ENCODE measurements around the gene FAM200B. TPM values are rescaled to one million over a fixed set of nuclear protein-coding genes. Genes with fewer than 3 reads are reported as not detected.

FAM200B gene
- total RNA-seq, 1 donor from 2014 or later, result 6.0 TPM

GRCh38 chr4:15675356-15675755 lies 6.3 kb upstream of the FAM200B start:
- H3K4me3 Mint-ChIP-seq, result no peak overlapping the region
- H3K27me3 Mint-ChIP-seq, result no peaks in the 10 kb centered on the region
- intact Hi-C loops (cut with micrococcal nuclease), result no loop called here

GRCh38 chr4:15676039-15676438 lies 5.6 kb upstream of the FAM200B start:
- Mint-ChIP-seq H3K4me1 (peaks cover 31% of the 10 kb centered on the region), H3K27me3 (no peaks in the 10 kb centered on the region), H3K4me3 (no peak overlapping the region), H3K9me3 (no peaks in the 10 kb centered on the region), H3K36me3 (ENCODE audit: low read depth) (peaks cover 19% of the 10 kb centered on the region), H3K27ac (no peak overlapping the region)
- DNase-seq, result no peak
- intact Hi-C loops (cut with micrococcal nuclease), result no loop called here

More at GRCh38 chr4:15675356-15675755, 6.3 kb upstream of the FAM200B start:
- Mint-ChIP-seq H3K9me3 (no peaks in the 10 kb centered on the region), H3K27ac (no peak overlapping the region), H3K4me1 (peaks cover 31% of the 10 kb centered on the region), H3K36me3 (ENCODE audit: low read depth) (peaks cover 19% of the 10 kb centered on the region)
- DNase-seq, result no peak

GRCh38 chr4:15676899-15677298 lies 4.7 kb upstream of the FAM200B start:
- Mint-ChIP-seq H3K36me3 (ENCODE audit: low read depth) (peaks cover 18% of the 10 kb centered on the region), H3K4me1 (peaks cover 33% of the 10 kb centered on the region), H3K9me3 (no peaks in the 10 kb centered on the region), H3K27me3 (no peaks in the 10 kb centered on the region), H3K4me3 (no peak overlapping the region), H3K27ac (no peak overlapping the region)
- intact Hi-C loops (cut with micrococcal nuclease), result no loop called here
- DNase-seq, result no peak

- DNase-seq, result no peak
- H3K9me3 Mint-ChIP-seq, result no peaks in the 10 kb centered on the region
- H3K27me3 Mint-ChIP-seq, result no peaks in the 10 kb centered on the region
- peaks cover 17% of the 10 kb centered on the region for H3K36me3 Mint-ChIP-seq (ENCODE audit: low read depth)
- H3K27ac Mint-ChIP-seq, result no peak overlapping the region
- peaks cover 40% of the 10 kb centered on the region for H3K4me1 Mint-ChIP-seq
- intact Hi-C loops (cut with micrococcal nuclease), result no loop called here
- H3K4me3 Mint-ChIP-seq, result no peak overlapping the region
These were observed 4.1 kb upstream of the FAM200B start for GRCh38 chr4:15677507-15677988.

- H3K4me3 Mint-ChIP-seq, result peak overlapping the region; percentile 100
- H3K9me3 Mint-ChIP-seq, result peaks cover 5% of the 10 kb centered on the region
- H3K27ac Mint-ChIP-seq, result peak overlapping the region; percentile 99
- no peaks in the 10 kb centered on the region for H3K27me3 Mint-ChIP-seq
- H3K36me3 Mint-ChIP-seq (ENCODE audit: low read depth), result peaks cover 25% of the 10 kb centered on the region
- intact Hi-C loops (cut with micrococcal nuclease), result loop anchor here (1.0 to 5.0 kb wide), 8 partner anchors 22 to 1896 kb away; partner anchors contain the start of genes BST1, FBXL5, LAP3 and TAPT1
- H3K4me1 Mint-ChIP-seq, result peaks cover 42% of the 10 kb centered on the region
- no peak for DNase-seq
These were observed 608 bp upstream of the FAM200B start for GRCh38 chr4:15681067-15681371.

- intact Hi-C loops (cut with micrococcal nuclease), result loop anchor here (5.0 kb wide), 2 partner anchors 55 to 1895 kb away; partner anchors contain the start of gene LAP3
These were observed 865 bp downstream of the FAM200B start for GRCh38 chr4:15682242-15683142.

GRCh38 chr4:15683143-15683495 lies 1.5 kb downstream of the FAM200B start:
- Mint-ChIP-seq H3K9me3 (peaks cover 5% of the 10 kb centered on the region), H3K36me3 (ENCODE audit: low read depth) (peaks cover 33% of the 10 kb centered on the region), H3K4me3 (no peak overlapping the region), H3K27me3 (no peaks in the 10 kb centered on the region), H3K27ac (no peak overlapping the region), H3K4me1 (peaks cover 33% of the 10 kb centered on the region)
- no peak for DNase-seq
- intact Hi-C loops (cut with micrococcal nuclease), result loop anchor here (5.0 kb wide), 2 partner anchors 54 to 1894 kb away; partner anchors contain the start of gene LAP3

More at GRCh38 chr4:15682242-15683142, 865 bp downstream of the FAM200B start:
- Mint-ChIP-seq H3K9me3 (peaks cover 5% of the 10 kb centered on the region), H3K27me3 (no peaks in the 10 kb centered on the region), H3K36me3 (ENCODE audit: low read depth) (peaks cover 35% of the 10 kb centered on the region), H3K4me1 (peaks cover 37% of the 10 kb centered on the region), H3K4me3 (peak overlapping the region; percentile 100), H3K27ac (peak overlapping the region; percentile 99)
- DNase-seq, result no peak

GRCh38 chr4:15684498-15684897 lies 2.9 kb downstream of the FAM200B start:
- Mint-ChIP-seq H3K4me3 (no peak overlapping the region), H3K9me3 (peaks cover 5% of the 10 kb centered on the region), H3K27ac (no peak overlapping the region), H3K36me3 (ENCODE audit: low read depth) (peaks cover 42% of the 10 kb centered on the region), H3K27me3 (no peaks in the 10 kb centered on the region), H3K4me1 (peaks cover 32% of the 10 kb centered on the region)
- intact Hi-C loops (cut with micrococcal nuclease), result loop anchor here (5.0 kb wide), 2 partner anchors 53 to 1893 kb away; partner anchors contain the start of gene LAP3
- no peak for DNase-seq

GRCh38 chr4:15688051-15688450 lies 6.4 kb downstream of the FAM200B start:
- DNase-seq, result no peak
- H3K27ac Mint-ChIP-seq, result no peak overlapping the region
- intact Hi-C loops (cut with micrococcal nuclease), result no loop called here
- H3K4me1 Mint-ChIP-seq, result peaks cover 10% of the 10 kb centered on the region
- no peaks in the 10 kb centered on the region for H3K27me3 Mint-ChIP-seq
- H3K4me3 Mint-ChIP-seq, result no peak overlapping the region
- H3K9me3 Mint-ChIP-seq, result peaks cover 5% of the 10 kb centered on the region
- H3K36me3 Mint-ChIP-seq (ENCODE audit: low read depth), result peaks cover 31% of the 10 kb centered on the region

GRCh38 chr4:15689540-15689939 lies 7.9 kb downstream of the FAM200B start:
- Mint-ChIP-seq H3K4me3 (no peak overlapping the region), H3K9me3 (peaks cover 5% of the 10 kb centered on the region), H3K27me3 (no peaks in the 10 kb centered on the region), H3K4me1 (peaks cover 4% of the 10 kb centered on the region), H3K27ac (no peak overlapping the region), H3K36me3 (ENCODE audit: low read depth) (peaks cover 29% of the 10 kb centered on the region)
- DNase-seq, result no peak
- intact Hi-C loops (cut with micrococcal nuclease), result no loop called here

- H3K27ac Mint-ChIP-seq, result no peak overlapping the region
- H3K4me1 Mint-ChIP-seq, result peaks cover 2% of the 10 kb centered on the region
- H3K9me3 Mint-ChIP-seq, result peaks cover 1% of the 10 kb centered on the region
- no peak for DNase-seq
- intact Hi-C loops (cut with micrococcal nuclease), result no loop called here
- peaks cover 26% of the 10 kb centered on the region for H3K36me3 Mint-ChIP-seq (ENCODE audit: low read depth)
- no peak overlapping the region for H3K4me3 Mint-ChIP-seq
- no peaks in the 10 kb centered on the region for H3K27me3 Mint-ChIP-seq
These were observed 8.6 kb downstream of the FAM200B start for GRCh38 chr4:15690020-15690809.

- intact Hi-C loops (cut with micrococcal nuclease), result no loop called here
- Mint-ChIP-seq H3K4me3 (no peak overlapping the region), H3K4me1 (no peaks in the 10 kb centered on the region), H3K27ac (no peak overlapping the region), H3K9me3 (no peaks in the 10 kb centered on the region), H3K27me3 (no peaks in the 10 kb centered on the region), H3K36me3 (ENCODE audit: low read depth) (peaks cover 19% of the 10 kb centered on the region)
- no peak for DNase-seq
These were observed 9.9 kb downstream of the FAM200B start for GRCh38 chr4:15691346-15692135.

- Mint-ChIP-seq H3K36me3 (ENCODE audit: low read depth) (peaks cover 10% of the 10 kb centered on the region), H3K27me3 (peaks cover 5% of the 10 kb centered on the region), H3K27ac (no peak overlapping the region), H3K9me3 (no peaks in the 10 kb centered on the region), H3K4me3 (no peak overlapping the region), H3K4me1 (peaks cover 4% of the 10 kb centered on the region)
- intact Hi-C loops (cut with micrococcal nuclease), result no loop called here
- DNase-seq, result no peak
These were observed 11.0 kb downstream of the FAM200B start for GRCh38 chr4:15692602-15693001.
